GM13977 (cell line): ENCODE measurements around the gene PRKCA.
"Not testable (repeated sequence)": the region's sequence is repeated elsewhere in the genome, so short reads cannot be mapped to it uniquely, and the experiment has no call there.

ENCODE experiments used
- DNase-seq: peaks from one replicate; pipeline ENCODE4 v3.0.0; 2012; ENCODE audit warnings: low spot score
- CTCF ChIP-seq: IDR thresholded peaks from 2 replicates; pipeline ENCODE4 v1.5.1; 2012; ENCODE audit warnings: mild to moderate bottlenecking, control low read depth; ENCODE audit not compliant: insufficient read depth; ENCODE audit errors: extremely low read depth, missing control alignments
- in situ Hi-C: fragments of 300-500 bp; cut with MboI; formaldehyde crosslinking; loops from one replicate; pipeline ENCODE4 v1.12.0; 2022; ENCODE audit warnings: low sequenced_read_pairs, low pct_unique_long_range_greater_than_20kb, mixed read lengths, inconsistent platforms; ENCODE audit not compliant: unreplicated experiment

Gene PRKCA

GRCh38 chr17:66340720-66341119 lies 38.3 kb downstream of the PRKCA start:
- no peak for DNase-seq

GRCh38 chr17:66341462-66341861 lies 39.0 kb downstream of the PRKCA start:
- in situ Hi-C loops, result no loop called here
- no peak for DNase-seq
- TF ChIP-seq CTCF, result no peak

More at GRCh38 chr17:66340720-66341119, 38.3 kb downstream of the PRKCA start:
- TF ChIP-seq CTCF, result no peak
- in situ Hi-C loops, result no loop called here

GRCh38 chr17:66342263-66342662 lies 39.9 kb downstream of the PRKCA start:
- in situ Hi-C loops, DNase-seq: not testable (repeated sequence)

GRCh38 chr17:66343531-66344078 lies 41.2 kb downstream of the PRKCA start:
- DNase-seq, result no peak
- in situ Hi-C loops, result no loop called here
- no peak for TF ChIP-seq CTCF

GRCh38 chr17:66344473-66344872 lies 42.1 kb downstream of the PRKCA start:
- in situ Hi-C loops, result no loop called here
- no peak for DNase-seq

GRCh38 chr17:66345264-66345663 lies 42.9 kb downstream of the PRKCA start:
- no peak for TF ChIP-seq CTCF
- in situ Hi-C loops, result no loop called here
- DNase-seq, result no peak

More at GRCh38 chr17:66344473-66344872, 42.1 kb downstream of the PRKCA start:
- no peak for TF ChIP-seq CTCF

GRCh38 chr17:66345949-66346638 lies 43.7 kb downstream of the PRKCA start:
- in situ Hi-C loops, DNase-seq: not testable (repeated sequence)
